ENCODE results near the gene ADGRB3. TPM values are rescaled to one million over a fixed set of nuclear protein-coding genes. Genes with fewer than 3 reads are reported as not detected.

The ADGRB3 gene
- total RNA-seq, 1 experiment from 2014 or later: 0.09 TPM

- intact Hi-C loops (cut with micrococcal nuclease; ENCODE audit: unreplicated experiment): no loop called here
- H3K27me3 Mint-ChIP-seq (ENCODE audit: unreplicated experiment): no peaks in the 10 kb centered on the region
- CTCF ChIA-PET: interaction anchor here (0.8 kb wide), 1 partner anchor 37 kb away, joined by 3 read pairs; no protein-coding TSS in a partner anchor
- no peak overlapping the region for H3K27ac Mint-ChIP-seq (ENCODE audit: unreplicated experiment)
- no peaks in the 10 kb centered on the region for H3K4me1 Mint-ChIP-seq (ENCODE audit: low read depth, unreplicated experiment)
- TF ChIP-seq CTCF (IDR thresholded peaks at IDR 0.05; ENCODE audit: unreplicated experiment): no peak
- no peaks in the 10 kb centered on the region for H3K9me3 Mint-ChIP-seq (ENCODE audit: low read depth, unreplicated experiment)
- H3K4me3 Mint-ChIP-seq (ENCODE audit: low read depth, unreplicated experiment): no peak overlapping the region
- H3K36me3 Mint-ChIP-seq (ENCODE audit: insufficient read depth, unreplicated experiment): no peaks in the 10 kb centered on the region
- no TSS peak for BruUV-seq (replicated peaks)
- DNase-seq: no peak
These were observed 377.8 kb downstream of the ADGRB3 start for GRCh38 chr6:69012876-69013275.

- peaks cover 13% of the 10 kb centered on the region for H3K4me1 Mint-ChIP-seq (ENCODE audit: low read depth, unreplicated experiment)
- intact Hi-C loops (cut with micrococcal nuclease; ENCODE audit: unreplicated experiment): no loop called here
- CTCF ChIA-PET: no interaction called here
- H3K9me3 Mint-ChIP-seq (ENCODE audit: low read depth, unreplicated experiment): peaks cover 2% of the 10 kb centered on the region
- no peaks in the 10 kb centered on the region for H3K27me3 Mint-ChIP-seq (ENCODE audit: unreplicated experiment)
- DNase-seq: no peak
- TF ChIP-seq CTCF (IDR thresholded peaks at IDR 0.05; ENCODE audit: unreplicated experiment): no peak
- H3K36me3 Mint-ChIP-seq (ENCODE audit: insufficient read depth, unreplicated experiment): no peaks in the 10 kb centered on the region
- no TSS peak for BruUV-seq (replicated peaks)
- H3K4me3 Mint-ChIP-seq (ENCODE audit: low read depth, unreplicated experiment): no peak overlapping the region
- H3K27ac Mint-ChIP-seq (ENCODE audit: unreplicated experiment): no peak overlapping the region
These were observed 383.8 kb downstream of the ADGRB3 start for GRCh38 chr6:69018906-69019305.

- H3K9me3 Mint-ChIP-seq (ENCODE audit: low read depth, unreplicated experiment): peaks cover 2% of the 10 kb centered on the region
- intact Hi-C loops (cut with micrococcal nuclease; ENCODE audit: unreplicated experiment): no loop called here
- CTCF ChIA-PET: no interaction called here
- peaks cover 13% of the 10 kb centered on the region for H3K4me1 Mint-ChIP-seq (ENCODE audit: low read depth, unreplicated experiment)
- H3K27me3 Mint-ChIP-seq (ENCODE audit: unreplicated experiment): no peaks in the 10 kb centered on the region
- H3K27ac Mint-ChIP-seq (ENCODE audit: unreplicated experiment): no peak overlapping the region
- no TSS peak for BruUV-seq (replicated peaks)
- no peaks in the 10 kb centered on the region for H3K36me3 Mint-ChIP-seq (ENCODE audit: insufficient read depth, unreplicated experiment)
- no peak for DNase-seq
- no peak overlapping the region for H3K4me3 Mint-ChIP-seq (ENCODE audit: low read depth, unreplicated experiment)
- no peak for TF ChIP-seq CTCF (IDR thresholded peaks at IDR 0.05; ENCODE audit: unreplicated experiment)
These were observed 384.8 kb downstream of the ADGRB3 start for GRCh38 chr6:69019832-69020231.

GRCh38 chr6:69022993-69023392, 387.9 kb downstream of the ADGRB3 start:
- Mint-ChIP-seq H3K4me3 (ENCODE audit: low read depth, unreplicated experiment) (no peak overlapping the region), H3K27me3 (ENCODE audit: unreplicated experiment) (no peaks in the 10 kb centered on the region), H3K9me3 (ENCODE audit: low read depth, unreplicated experiment) (peaks cover 2% of the 10 kb centered on the region), H3K27ac (ENCODE audit: unreplicated experiment) (no peak overlapping the region), H3K4me1 (ENCODE audit: low read depth, unreplicated experiment) (peaks cover 23% of the 10 kb centered on the region), H3K36me3 (ENCODE audit: insufficient read depth, unreplicated experiment) (no peaks in the 10 kb centered on the region)
- no peak for DNase-seq
- CTCF ChIA-PET: no interaction called here
- TF ChIP-seq CTCF (IDR thresholded peaks at IDR 0.05; ENCODE audit: unreplicated experiment): no peak
- intact Hi-C loops (cut with micrococcal nuclease; ENCODE audit: unreplicated experiment): no loop called here
- no TSS peak for BruUV-seq (replicated peaks)

All from Calu3 (cell line).